ENCODE results near the gene AOPEP. TPM values are rescaled to one million over a fixed set of nuclear protein-coding genes. Genes with fewer than 3 reads are reported as not detected.

Gene AOPEP
- total RNA-seq, 5 donors from 2014 or later (not counting 1 experiment from before 2014, with no cell fraction given), result 10.4 to 14.8 (median 11.3) TPM

DNA sequence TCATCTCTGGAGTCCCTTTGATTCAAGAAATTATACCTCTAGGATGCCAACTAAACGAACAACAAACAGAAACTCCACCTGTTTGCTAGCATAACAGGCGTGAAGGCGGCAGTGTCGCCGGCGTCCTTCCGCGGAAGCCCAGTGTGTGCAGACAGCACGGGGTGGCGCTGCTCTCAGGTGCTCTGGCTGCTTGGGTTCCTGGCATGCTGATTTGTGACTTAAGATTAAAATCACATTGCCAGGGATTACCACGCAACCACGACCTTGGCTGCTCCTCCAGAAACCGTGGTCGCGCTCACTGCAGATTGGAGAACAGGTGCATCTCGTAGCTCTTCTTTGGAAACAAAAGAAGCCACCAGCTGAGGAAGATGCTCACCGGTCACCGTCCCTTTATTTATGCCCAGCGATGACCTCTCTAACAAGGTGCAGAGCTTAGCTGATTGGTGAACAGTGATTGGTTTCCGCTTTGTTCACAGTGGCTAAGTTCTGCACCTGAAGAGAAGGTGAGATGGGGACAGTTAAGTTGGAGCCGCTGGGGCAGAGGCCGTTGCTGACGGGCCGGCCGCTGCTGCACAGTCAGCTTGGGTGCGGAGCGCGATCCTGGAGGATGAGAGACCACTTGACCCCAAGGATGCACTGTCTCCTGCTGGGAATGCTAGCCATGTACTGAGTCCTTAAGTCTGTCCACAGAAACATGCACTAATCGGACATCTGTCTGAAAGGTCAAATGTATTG, 358.7 kb downstream of the AOPEP start:
- Mint-ChIP-seq H3K36me3 (peaks cover 37% of the 10 kb centered on the region), H3K9me3 (no peaks in the 10 kb centered on the region), H3K4me3 (no peak overlapping the region), H3K27me3 (no peaks in the 10 kb centered on the region), H3K4me1 (no peaks in the 10 kb centered on the region), H3K27ac (no peak overlapping the region)
- Histone ChIP-seq H3K36me3 (ENCODE audit: control insufficient read depth in 2 of 2, extremely low read depth in 1 of 2, insufficient read depth in 1 of 2, low read length in 1 of 2) (peaks cover 0 to 10% of the 10 kb centered on the region in 2 donors), H3K27me3 (replicated peaks in 1 of 2; ENCODE audit: control insufficient read depth in 2 of 2, extremely low read depth in 1 of 2, insufficient read depth in 2 of 2, low read length in 1 of 2) (no peaks in the 10 kb centered on the region), H3K27ac (ENCODE audit: low read length) (no peak overlapping the region), H3K9me3 (no peaks in the 10 kb centered on the region), H3K4me1 (ENCODE audit: control insufficient read depth in 1 of 2, extremely low read depth in 1 of 2, insufficient read depth in 2 of 2, low read length in 2 of 2) (no peaks in the 10 kb centered on the region), H3K4me3 (ENCODE audit: control insufficient read depth in 1 of 2, extremely low read depth in 1 of 2, low read length in 1 of 2) (no peak overlapping the region)
- POLR2A ChIA-PET, result interaction anchor here in 1 of 2 donors (0.5 kb wide), 1 partner anchor 31 kb away, joined by 3 read pairs; no protein-coding TSS in a partner anchor
- WGBS (ENCODE audit: insufficient coverage), result 87% methylated on average over 26 of the region's 29 CpGs
- CTCF ChIA-PET, result no interaction called here
- DNase-seq (no peak), ATAC-seq (replicated peaks in 1 of 4) (no peak)

DNA sequence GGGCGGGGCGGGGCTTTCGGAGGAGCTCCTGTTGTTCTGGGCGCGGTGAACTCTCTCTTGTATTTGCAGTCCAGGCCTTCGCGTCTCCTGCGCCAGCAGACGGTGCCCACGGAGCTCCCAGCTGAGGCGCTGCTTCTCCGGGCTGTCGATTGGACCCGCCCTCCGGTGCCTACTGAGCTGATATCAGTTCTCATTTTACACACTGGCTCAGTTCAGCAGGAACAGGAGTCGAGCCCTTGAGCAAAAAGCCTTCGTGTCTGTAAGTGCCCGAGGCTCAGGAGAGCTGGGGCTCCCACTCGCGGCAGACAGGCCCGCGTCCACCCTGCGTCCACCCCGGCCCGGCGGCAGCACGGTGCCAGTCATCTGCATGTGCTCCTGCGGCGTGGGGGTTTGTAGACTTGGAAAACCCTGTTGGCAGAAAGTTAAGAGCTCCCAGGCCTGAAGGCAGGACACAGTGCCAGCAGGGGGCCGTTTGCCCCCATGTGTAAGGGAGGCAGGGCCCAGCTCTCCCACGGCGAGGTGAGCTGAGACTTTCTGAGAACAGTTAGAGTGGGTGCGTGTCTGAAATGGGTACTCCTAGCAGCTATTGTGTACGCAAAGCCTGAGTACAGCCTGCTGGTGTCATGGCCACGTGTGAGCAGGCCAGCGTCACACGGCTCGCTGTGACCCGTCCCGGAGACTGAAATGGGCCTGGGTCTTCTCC, 359.5 kb downstream of the AOPEP start:
- Mint-ChIP-seq H3K4me3 (no peak overlapping the region), H3K9me3 (no peaks in the 10 kb centered on the region), H3K4me1 (no peaks in the 10 kb centered on the region), H3K27me3 (no peaks in the 10 kb centered on the region), H3K36me3 (peaks cover 37% of the 10 kb centered on the region), H3K27ac (no peak overlapping the region)
- H3K4me1 ChIP-seq (ENCODE audit: control insufficient read depth in 1 of 2, extremely low read depth in 1 of 2, insufficient read depth in 2 of 2, low read length in 2 of 2), result no peaks in the 10 kb centered on the region
- POLR2A ChIA-PET, result interaction anchor here in 1 of 2 donors (0.5 kb wide), 1 partner anchor 30 kb away, joined by 3 read pairs; no protein-coding TSS in a partner anchor
- CTCF ChIA-PET, result no interaction called here
- no peaks in the 10 kb centered on the region for H3K27me3 ChIP-seq (replicated peaks in 1 of 2; ENCODE audit: control insufficient read depth in 2 of 2, extremely low read depth in 1 of 2, insufficient read depth in 2 of 2, low read length in 1 of 2)
- 96% methylated on average over 40 of the region's 40 CpGs for WGBS (ENCODE audit: insufficient coverage)
- no peak overlapping the region for H3K4me3 ChIP-seq (ENCODE audit: control insufficient read depth in 1 of 2, extremely low read depth in 1 of 2, low read length in 1 of 2)
- ATAC-seq (replicated peaks in 1 of 4) (no peak), DNase-seq (no peak)
- H3K27ac ChIP-seq (ENCODE audit: low read length), result no peak overlapping the region
- peaks cover 0 to 10% of the 10 kb centered on the region in 2 donors for H3K36me3 ChIP-seq (ENCODE audit: control insufficient read depth in 2 of 2, extremely low read depth in 1 of 2, insufficient read depth in 1 of 2, low read length in 1 of 2)
- H3K9me3 ChIP-seq, result no peaks in the 10 kb centered on the region

DNA sequence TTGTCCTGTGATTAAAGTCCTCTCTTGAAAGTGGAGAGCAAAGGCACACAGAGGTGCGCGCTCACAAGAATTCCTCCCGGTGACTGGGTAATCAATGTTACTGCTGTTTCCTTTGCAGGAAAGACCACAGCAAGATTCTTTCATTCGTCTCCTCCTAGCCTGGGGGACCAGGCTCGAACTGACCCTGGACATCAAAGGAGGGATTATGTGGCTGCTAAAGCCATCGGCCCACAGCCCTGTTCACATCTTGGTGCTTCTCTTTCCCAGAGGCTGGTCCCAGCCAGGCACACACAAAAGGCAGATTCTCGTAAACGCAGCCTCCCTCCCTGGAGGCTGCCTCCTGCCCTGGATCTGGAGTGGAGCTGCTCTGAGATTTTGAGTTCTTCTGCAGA, 360.1 kb downstream of the AOPEP start:
- CTCF ChIA-PET, result no interaction called here
- H3K27ac Mint-ChIP-seq, result no peak overlapping the region
- POLR2A ChIA-PET, result no interaction called here
- no peaks in the 10 kb centered on the region for H3K4me1 ChIP-seq (ENCODE audit: control insufficient read depth in 1 of 2, extremely low read depth in 1 of 2, insufficient read depth in 2 of 2, low read length in 2 of 2)
- peaks cover 0 to 6% of the 10 kb centered on the region in 2 donors for H3K36me3 ChIP-seq (ENCODE audit: control insufficient read depth in 2 of 2, extremely low read depth in 1 of 2, insufficient read depth in 1 of 2, low read length in 1 of 2)
- H3K27me3 ChIP-seq (replicated peaks in 1 of 2; ENCODE audit: control insufficient read depth in 2 of 2, extremely low read depth in 1 of 2, insufficient read depth in 2 of 2, low read length in 1 of 2), result no peaks in the 10 kb centered on the region
- H3K4me3 ChIP-seq (ENCODE audit: control insufficient read depth in 1 of 2, extremely low read depth in 1 of 2, low read length in 1 of 2), result no peak overlapping the region
- DNase-seq (no peak), ATAC-seq (replicated peaks in 1 of 4) (no peak)
- H3K4me3 Mint-ChIP-seq, result no peak overlapping the region
- H3K36me3 Mint-ChIP-seq, result peaks cover 37% of the 10 kb centered on the region
- 95% methylated on average over 5 of the region's 8 CpGs for WGBS (ENCODE audit: insufficient coverage)
- no peak overlapping the region for H3K27ac ChIP-seq (ENCODE audit: low read length)
- H3K9me3 Mint-ChIP-seq, result no peaks in the 10 kb centered on the region
- no peaks in the 10 kb centered on the region for H3K27me3 Mint-ChIP-seq
- H3K4me1 Mint-ChIP-seq, result peaks cover under 1 to 5% (median 2%) of the 10 kb centered on the region in 3 donors
- no peaks in the 10 kb centered on the region for H3K9me3 ChIP-seq

DNA sequence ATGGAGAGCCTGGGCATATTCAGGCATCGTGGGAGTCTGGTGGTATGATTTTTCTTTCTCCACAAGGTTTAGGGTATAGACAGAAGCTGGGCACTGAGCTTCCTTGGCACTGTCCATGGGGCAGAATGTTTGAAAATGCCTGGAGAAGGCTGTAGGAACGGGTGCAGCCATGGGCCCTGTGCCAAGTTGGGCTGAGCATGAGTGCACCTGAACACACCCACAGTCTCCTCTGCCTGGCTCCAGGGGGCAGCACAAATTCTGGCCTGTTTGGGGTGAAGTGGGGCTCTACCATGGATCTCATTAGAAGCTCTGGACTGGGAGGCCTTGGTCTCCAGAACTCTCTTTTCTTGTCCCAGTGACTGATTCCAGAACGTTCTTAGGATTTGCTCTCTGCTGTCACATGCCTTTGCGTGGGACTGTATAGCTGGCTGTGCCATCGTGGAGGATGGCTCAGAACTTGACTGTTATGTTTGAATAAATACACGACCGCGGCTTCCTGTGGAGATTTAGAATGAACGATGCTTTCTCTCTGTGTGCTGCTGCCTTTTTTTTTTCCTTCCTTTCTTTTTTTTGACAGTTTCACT, 361.3 kb downstream of the AOPEP start:
- Histone ChIP-seq H3K4me3 (ENCODE audit: control insufficient read depth in 1 of 2, extremely low read depth in 1 of 2, low read length in 1 of 2) (no peak overlapping the region), H3K36me3 (ENCODE audit: control insufficient read depth in 2 of 2, extremely low read depth in 1 of 2, insufficient read depth in 1 of 2, low read length in 1 of 2) (peaks cover 0 to 6% of the 10 kb centered on the region in 2 donors), H3K27me3 (replicated peaks in 1 of 2; ENCODE audit: control insufficient read depth in 2 of 2, extremely low read depth in 1 of 2, insufficient read depth in 2 of 2, low read length in 1 of 2) (no peaks in the 10 kb centered on the region), H3K4me1 (ENCODE audit: control insufficient read depth in 1 of 2, extremely low read depth in 1 of 2, insufficient read depth in 2 of 2, low read length in 2 of 2) (peaks cover 4 to 8% of the 10 kb centered on the region in 2 experiments), H3K9me3 (no peaks in the 10 kb centered on the region), H3K27ac (ENCODE audit: low read length) (no peak overlapping the region)
- POLR2A ChIA-PET, result no interaction called here
- CTCF ChIA-PET, result interaction anchor here in 1 of 2 donors (0.5 kb wide), 1 partner anchor 307 kb away, joined by 4 read pairs; no protein-coding TSS in a partner anchor
- no peaks in the 10 kb centered on the region for H3K9me3 Mint-ChIP-seq
- no peak overlapping the region for H3K4me3 Mint-ChIP-seq
- H3K4me1 Mint-ChIP-seq, result peaks cover 9 to 13% (median 11%) of the 10 kb centered on the region in 3 donors
- ATAC-seq (replicated peaks in 1 of 4) (no peak), DNase-seq (no peak)
- peaks cover 28% of the 10 kb centered on the region for H3K36me3 Mint-ChIP-seq
- no peak overlapping the region for H3K27ac Mint-ChIP-seq
- no peaks in the 10 kb centered on the region for H3K27me3 Mint-ChIP-seq
- WGBS (ENCODE audit: insufficient coverage), result 89% methylated on average over 5 of the region's 9 CpGs

DNA sequence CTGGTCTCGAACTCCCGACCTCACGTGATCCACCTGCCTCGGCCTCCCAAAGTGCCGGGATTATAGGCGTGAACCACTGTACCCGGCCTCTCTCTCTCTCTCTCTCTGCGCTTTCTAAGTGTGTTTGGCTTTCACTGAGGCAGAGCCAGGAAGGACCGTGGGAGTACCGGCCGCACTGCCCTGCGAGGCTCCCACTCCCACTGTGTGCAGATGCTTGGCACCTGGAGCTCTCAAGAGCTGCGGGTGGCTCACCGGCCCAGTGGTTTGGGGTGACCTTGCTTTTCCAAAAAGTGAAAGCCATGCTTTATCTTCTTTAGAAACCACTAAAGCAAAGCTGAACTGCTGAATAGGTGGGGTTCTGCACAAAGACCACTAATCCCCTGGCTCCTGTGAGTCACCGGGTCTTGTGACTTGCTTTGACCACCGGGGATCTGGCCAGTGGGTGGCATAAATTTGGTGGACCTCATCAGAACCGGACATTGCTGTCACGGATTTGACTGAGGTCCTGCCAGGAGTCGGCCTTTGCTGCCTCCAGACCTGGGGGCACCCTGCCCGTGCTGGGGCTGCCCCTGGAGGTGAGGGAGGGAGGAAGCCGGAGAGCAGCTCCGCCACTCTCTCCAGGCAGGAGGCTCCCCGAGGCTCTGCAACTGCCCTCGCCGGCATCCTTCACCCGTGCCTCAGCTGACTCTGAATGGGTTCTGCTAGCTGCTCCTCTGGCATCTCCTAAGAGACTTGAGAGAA, 362.1 kb downstream of the AOPEP start:
- POLR2A ChIA-PET, result no interaction called here
- H3K36me3 ChIP-seq (ENCODE audit: control insufficient read depth in 2 of 2, extremely low read depth in 1 of 2, insufficient read depth in 1 of 2, low read length in 1 of 2), result peaks cover 0 to 6% of the 10 kb centered on the region in 2 donors
- H3K4me1 ChIP-seq (ENCODE audit: control insufficient read depth in 1 of 2, extremely low read depth in 1 of 2, insufficient read depth in 2 of 2, low read length in 2 of 2), result peaks cover 4 to 8% of the 10 kb centered on the region in 2 experiments
- CTCF ChIA-PET, result no interaction called here
- Mint-ChIP-seq H3K27me3 (no peaks in the 10 kb centered on the region), H3K9me3 (no peaks in the 10 kb centered on the region), H3K4me3 (no peak overlapping the region), H3K36me3 (peaks cover 23% of the 10 kb centered on the region), H3K4me1 (peaks cover 13 to 19% (median 15%) of the 10 kb centered on the region in 3 donors), H3K27ac (no peak overlapping the region)
- 95% methylated on average over 16 of the region's 26 CpGs for WGBS (ENCODE audit: insufficient coverage)
- no peaks in the 10 kb centered on the region for H3K9me3 ChIP-seq
- H3K4me3 ChIP-seq (ENCODE audit: control insufficient read depth in 1 of 2, extremely low read depth in 1 of 2, low read length in 1 of 2), result no peak overlapping the region
- ATAC-seq (replicated peaks in 1 of 4) (no peak), DNase-seq (no peak)
- no peaks in the 10 kb centered on the region for H3K27me3 ChIP-seq (replicated peaks in 1 of 2; ENCODE audit: control insufficient read depth in 2 of 2, extremely low read depth in 1 of 2, insufficient read depth in 2 of 2, low read length in 1 of 2)
- H3K27ac ChIP-seq (ENCODE audit: low read length), result no peak overlapping the region

Measured in T-cell (primary cell).